ENCODE data around the gene ZNF358. TPM values are rescaled to one million over a fixed set of nuclear protein-coding genes. Genes with fewer than 3 reads are reported as not detected.

Gene ZNF358
- total RNA-seq: 1 to 10 TPM; 5.1 to 5.2 TPM
- polyA plus RNA-seq (2013, experiment 1 of 2): 5.1 TPM
- 7.6 TPM for polyA plus RNA-seq (2013, experiment 2 of 2)
- 0.54 to 6.0 (median 2.3) reads per million in 172 experiments for total RNA-seq

DNA sequence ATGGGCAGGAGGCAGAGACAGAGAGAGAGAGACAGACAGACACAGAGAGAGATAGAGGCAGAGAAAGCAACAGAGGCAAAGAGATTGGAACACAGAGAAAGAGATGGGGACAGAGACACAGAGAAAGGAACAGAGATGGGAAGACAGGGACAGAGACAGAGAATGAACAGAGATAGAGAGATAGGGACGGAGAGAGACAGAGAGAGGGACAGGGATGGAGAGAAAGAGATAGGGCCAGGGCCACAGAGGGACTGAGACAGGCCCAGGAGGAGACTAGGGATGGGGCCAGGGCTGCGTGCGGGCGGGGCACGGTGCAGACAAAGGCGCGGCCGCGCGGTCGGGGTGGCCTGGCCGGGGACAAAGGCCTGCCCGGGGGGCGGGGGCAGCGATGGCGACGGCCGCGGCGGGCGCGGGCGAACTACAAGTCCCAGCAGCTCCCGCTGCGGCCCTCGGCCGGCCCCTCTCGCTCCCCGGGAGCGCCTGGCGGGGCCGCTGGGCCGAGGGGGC, at the start of gene ZNF358:
ZNF358 (plus strand) TSS at position 459 of the 507 bp plus-strand sequence. CDS start 3,140 bp downstream, outside the sequence.
- no peak within 1 kb of the TSS for H3K27ac Mint-ChIP-seq
- Histone ChIP-seq H3K27me3 (ENCODE audit: control insufficient read depth in 1 of 2, insufficient read depth in 2 of 2, low read length in 2 of 2) (peaks cover 5 to 11% of the 10 kb centered on the region in 2 experiments), H3K4me1 (ENCODE audit: insufficient read depth, low read length) (peaks cover 14% of the 10 kb centered on the region), H3K36me3 (ENCODE audit: insufficient read depth, low read length) (no peaks in the 10 kb centered on the region), H3K4me3 (ENCODE audit: low read length) (peak within 1 kb of the TSS; percentile 32), H3K9me3 (ENCODE audit: control insufficient read depth in 1 of 2, insufficient read depth in 1 of 2, low read length in 2 of 2) (peaks cover 0 to 4% of the 10 kb centered on the region in 2 experiments), H3K27ac (ENCODE audit: low read depth in 1 of 2, low read length in 2 of 2) (no peak within 1 kb of the TSS)
- peak in 3 of 14 experiments; percentile 53 to 66 (median 54) for DNase-seq
- intact Hi-C loops (cut with DNase I, micrococcal nuclease): no loop called here
- TF ChIP-seq, protein P1, sequence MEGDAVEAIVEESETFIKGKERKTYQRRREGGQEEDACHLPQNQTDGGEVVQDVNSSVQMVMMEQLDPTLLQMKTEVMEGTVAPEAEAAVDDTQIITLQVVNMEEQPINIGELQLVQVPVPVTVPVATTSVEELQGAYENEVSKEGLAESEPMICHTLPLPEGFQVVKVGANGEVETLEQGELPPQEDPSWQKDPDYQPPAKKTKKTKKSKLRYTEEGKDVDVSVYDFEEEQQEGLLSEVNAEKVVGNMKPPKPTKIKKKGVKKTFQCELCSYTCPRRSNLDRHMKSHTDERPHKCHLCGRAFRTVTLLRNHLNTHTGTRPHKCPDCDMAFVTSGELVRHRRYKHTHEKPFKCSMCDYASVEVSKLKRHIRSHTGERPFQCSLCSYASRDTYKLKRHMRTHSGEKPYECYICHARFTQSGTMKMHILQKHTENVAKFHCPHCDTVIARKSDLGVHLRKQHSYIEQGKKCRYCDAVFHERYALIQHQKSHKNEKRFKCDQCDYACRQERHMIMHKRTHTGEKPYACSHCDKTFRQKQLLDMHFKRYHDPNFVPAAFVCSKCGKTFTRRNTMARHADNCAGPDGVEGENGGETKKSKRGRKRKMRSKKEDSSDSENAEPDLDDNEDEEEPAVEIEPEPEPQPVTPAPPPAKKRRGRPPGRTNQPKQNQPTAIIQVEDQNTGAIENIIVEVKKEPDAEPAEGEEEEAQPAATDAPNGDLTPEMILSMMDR (IDR thresholded peaks at IDR 0.05): no peak
- no peaks in the 10 kb centered on the region for H3K36me3 Mint-ChIP-seq (ENCODE audit: low read depth)
- ATAC-seq (ENCODE audit: poor library complexity): peak; percentile 65
- ChIA-PET CTCF (interaction anchor here (1.1 kb wide), 1 partner anchor 53 kb away, joined by 4 read pairs; no protein-coding TSS in a partner anchor), POLR2A (interaction anchor here (0.8 to 1.4 kb wide), 2 partner anchors 114 to 354 kb away, joined by 3 read pairs; partner anchors contain the start of genes PET100 and XAB2)
- peaks cover 20% of the 10 kb centered on the region for H3K4me1 Mint-ChIP-seq (ENCODE audit: low read depth)
- no peaks in the 10 kb centered on the region for H3K9me3 Mint-ChIP-seq
- H3K27me3 Mint-ChIP-seq: peaks cover 36% of the 10 kb centered on the region
- H3K4me3 Mint-ChIP-seq: peak within 1 kb of the TSS; percentile 94

DNA sequence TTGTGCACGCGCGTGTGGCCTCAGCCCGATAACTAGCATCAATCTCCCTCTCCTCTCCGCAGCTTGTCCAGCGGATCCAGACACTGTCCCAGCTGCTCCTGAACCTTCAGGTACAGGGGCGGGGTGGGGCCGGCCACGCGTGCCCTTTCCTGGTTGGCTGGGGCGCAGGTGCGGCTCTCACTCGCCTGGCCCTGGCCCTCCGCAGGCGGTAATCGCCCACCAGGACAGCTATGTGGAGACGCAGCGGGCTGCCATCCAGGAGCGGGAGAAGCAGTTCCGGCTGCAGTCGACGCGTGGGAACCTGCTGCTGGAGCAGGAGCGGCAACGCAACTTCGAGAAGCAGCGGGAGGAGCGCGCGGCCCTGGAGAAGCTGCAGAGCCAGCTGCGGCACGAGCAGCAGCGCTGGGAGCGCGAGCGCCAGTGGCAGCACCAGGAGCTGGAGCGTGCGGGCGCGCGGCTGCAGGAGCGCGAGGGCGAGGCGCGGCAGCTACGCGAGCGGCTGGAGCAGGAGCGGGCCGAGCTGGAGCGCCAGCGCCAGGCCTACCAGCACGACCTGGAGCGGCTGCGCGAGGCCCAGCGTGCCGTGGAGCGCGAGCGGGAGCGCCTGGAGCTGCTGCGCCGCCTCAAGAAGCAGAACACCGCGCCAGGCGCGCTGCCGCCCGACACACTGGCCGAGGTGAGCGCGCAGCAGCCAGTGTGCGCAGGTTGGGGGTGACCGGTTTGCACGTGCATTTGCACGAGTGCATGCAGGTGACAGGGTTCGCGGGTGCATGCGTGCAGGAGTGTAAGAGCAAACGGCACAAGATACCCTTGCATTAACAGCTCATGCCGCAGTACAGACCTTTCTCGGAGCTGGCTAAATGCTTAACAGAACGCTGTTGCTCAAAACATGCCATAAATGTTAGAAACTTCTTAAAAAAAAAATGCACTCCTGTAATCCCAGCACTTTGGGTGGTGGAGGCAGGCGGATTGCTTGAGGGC, 48.6 kb upstream of the ZNF358 start:
- H3K27ac Mint-ChIP-seq: no peak overlapping the region
- POLR2A ChIA-PET: no interaction called here

DNA sequence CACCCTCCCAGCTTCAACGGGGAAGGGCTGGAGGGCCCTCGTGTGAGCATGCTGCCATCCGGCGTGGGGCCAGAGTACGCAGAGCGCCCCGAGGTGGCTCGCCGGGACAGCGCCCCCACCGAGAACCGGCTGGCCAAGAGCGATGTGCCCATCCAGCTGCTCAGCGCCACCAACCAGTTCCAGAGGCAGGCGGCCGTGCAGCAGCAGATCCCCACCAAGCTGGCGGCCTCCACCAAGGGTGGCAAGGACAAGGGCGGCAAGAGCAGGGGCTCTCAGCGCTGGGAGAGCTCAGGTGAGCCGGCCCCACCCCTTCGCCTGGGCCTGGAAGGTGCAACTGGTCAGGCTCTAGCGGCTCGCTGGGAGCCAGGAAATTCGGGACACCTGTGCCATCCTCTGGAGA, 47.1 kb upstream of the ZNF358 start:
- no peaks in the 10 kb centered on the region for H3K9me3 ChIP-seq (ENCODE audit: control insufficient read depth in 1 of 2, insufficient read depth in 1 of 2, low read length in 2 of 2)
- no peaks in the 10 kb centered on the region for H3K27me3 ChIP-seq (ENCODE audit: control insufficient read depth in 1 of 2, insufficient read depth in 2 of 2, low read length in 2 of 2)
- TF ChIP-seq, protein P1 (IDR thresholded peaks at IDR 0.05): no peak
- ChIA-PET POLR2A (interaction anchor here (1.4 kb wide), 1 partner anchor 10 kb away, joined by 4 read pairs; no protein-coding TSS in a partner anchor), CTCF (no interaction called here)
- H3K36me3 ChIP-seq (ENCODE audit: insufficient read depth, low read length): peaks cover 86% of the 10 kb centered on the region
- intact Hi-C loops (cut with DNase I, micrococcal nuclease): no loop called here
- H3K27me3 Mint-ChIP-seq: no peaks in the 10 kb centered on the region
- H3K4me1 ChIP-seq (ENCODE audit: insufficient read depth, low read length): no peaks in the 10 kb centered on the region
- no peak overlapping the region for H3K27ac Mint-ChIP-seq
- ATAC-seq (ENCODE audit: poor library complexity) (no peak), DNase-seq (no peak)
- H3K4me3 Mint-ChIP-seq: no peak overlapping the region
- H3K4me1 Mint-ChIP-seq (ENCODE audit: low read depth): no peaks in the 10 kb centered on the region
- H3K36me3 Mint-ChIP-seq (ENCODE audit: low read depth): peaks cover 46% of the 10 kb centered on the region
- H3K4me3 ChIP-seq (ENCODE audit: low read length): no peak overlapping the region
- no peak overlapping the region for H3K27ac ChIP-seq (ENCODE audit: low read depth in 1 of 2, low read length in 2 of 2)
- no peaks in the 10 kb centered on the region for H3K9me3 Mint-ChIP-seq

More for the DNA sequence above, 48.6 kb upstream of the ZNF358 start:
- H3K4me1 ChIP-seq (ENCODE audit: insufficient read depth, low read length): no peaks in the 10 kb centered on the region
- intact Hi-C loops (cut with DNase I, micrococcal nuclease): no loop called here
- H3K27me3 ChIP-seq (ENCODE audit: control insufficient read depth in 1 of 2, insufficient read depth in 2 of 2, low read length in 2 of 2): no peaks in the 10 kb centered on the region
- Mint-ChIP-seq H3K27me3 (no peaks in the 10 kb centered on the region), H3K9me3 (no peaks in the 10 kb centered on the region), H3K36me3 (ENCODE audit: low read depth) (peaks cover 53% of the 10 kb centered on the region), H3K4me3 (no peak overlapping the region), H3K4me1 (ENCODE audit: low read depth) (no peaks in the 10 kb centered on the region)
- no peak overlapping the region for H3K27ac ChIP-seq (ENCODE audit: low read depth in 1 of 2, low read length in 2 of 2)
- TF ChIP-seq, protein P1 (IDR thresholded peaks at IDR 0.05): no peak
- ATAC-seq (ENCODE audit: poor library complexity): no peak
- CTCF ChIA-PET: no interaction called here
- DNase-seq: no peak
- peaks cover 98% of the 10 kb centered on the region for H3K36me3 ChIP-seq (ENCODE audit: insufficient read depth, low read length)
- H3K9me3 ChIP-seq (ENCODE audit: control insufficient read depth in 1 of 2, insufficient read depth in 1 of 2, low read length in 2 of 2): no peaks in the 10 kb centered on the region
- no peak overlapping the region for H3K4me3 ChIP-seq (ENCODE audit: low read length)

Measured in CD4-positive, alpha-beta T cell (primary cell).